ENCODE data around the gene ARHGEF39.
"Not testable (repeated sequence)": the region's sequence is repeated elsewhere in the genome, so short reads cannot be mapped to it uniquely, and the experiment has no call there.

The ARHGEF39 gene

GRCh38 chr9:35618325-35618727 is 46.7 kb downstream of the ARHGEF39 start, which contains the start of gene CD72:
Gene CD72, minus strand, starts transcription at chr9:35618413. Its CDS starts 110 bp downstream, at chr9:35618303.
- no peak for DNase-seq (ENCODE audit: low read depth)

DNA sequence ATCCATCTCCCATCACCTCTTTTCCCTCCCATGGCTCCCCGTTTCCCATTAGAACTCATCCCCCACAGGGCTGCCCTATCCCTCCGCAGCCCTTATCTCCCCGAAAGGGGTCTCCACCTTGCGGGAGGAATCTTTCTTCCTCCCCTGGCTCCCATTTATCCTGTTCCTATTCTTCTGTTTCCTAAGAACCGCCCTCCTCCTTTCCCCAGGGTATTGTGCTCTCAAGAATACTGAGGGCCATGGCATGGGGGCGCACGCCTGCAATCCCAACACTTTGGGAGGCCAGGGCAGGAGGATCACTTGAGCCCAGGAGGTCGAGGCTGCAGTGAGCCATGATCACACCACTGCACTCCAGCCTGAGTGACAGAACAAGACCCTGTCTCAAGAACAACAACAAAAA is 47.4 kb downstream of the ARHGEF39 start:
- no peak for DNase-seq (ENCODE audit: low read depth)

DNA sequence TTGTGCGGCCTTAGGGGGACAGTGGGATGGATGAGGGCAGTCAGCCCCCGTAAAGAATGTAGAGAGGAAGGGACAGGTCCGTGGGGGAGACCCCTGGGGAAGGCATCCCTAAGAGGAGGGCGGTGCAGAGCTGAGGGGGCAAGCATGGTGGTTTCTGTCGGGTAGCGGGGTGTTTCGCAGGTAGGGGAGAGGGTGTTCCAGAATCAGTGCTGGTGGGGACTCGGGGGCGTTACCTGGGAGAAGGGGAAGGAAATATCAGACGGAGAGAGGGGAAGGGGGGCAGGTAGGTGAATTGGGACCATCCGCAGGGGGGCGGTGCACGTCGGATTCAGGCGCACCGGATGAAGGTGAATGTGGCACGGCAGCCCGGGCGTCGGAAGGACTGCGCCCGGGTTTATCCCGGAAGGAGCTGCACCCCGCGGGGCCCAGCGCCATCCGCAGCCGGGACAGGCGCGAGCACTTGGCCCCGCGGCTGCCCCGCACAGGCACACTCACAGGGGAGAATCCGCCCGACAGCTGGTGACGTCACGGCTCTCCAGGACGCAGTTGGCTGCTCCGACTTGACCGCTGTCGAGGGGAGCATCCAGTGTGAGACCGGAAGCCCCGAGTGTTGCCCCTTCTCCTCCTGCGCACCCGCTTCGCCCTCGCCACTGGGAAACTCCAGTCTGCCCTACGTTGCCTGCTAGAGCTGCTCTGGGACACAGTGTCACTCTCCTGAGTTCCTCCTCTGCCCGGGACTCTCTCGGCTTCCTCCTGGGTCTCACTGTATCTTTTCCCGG is 48.1 kb downstream of the ARHGEF39 start:
- no peak for DNase-seq (ENCODE audit: low read depth)

DNA sequence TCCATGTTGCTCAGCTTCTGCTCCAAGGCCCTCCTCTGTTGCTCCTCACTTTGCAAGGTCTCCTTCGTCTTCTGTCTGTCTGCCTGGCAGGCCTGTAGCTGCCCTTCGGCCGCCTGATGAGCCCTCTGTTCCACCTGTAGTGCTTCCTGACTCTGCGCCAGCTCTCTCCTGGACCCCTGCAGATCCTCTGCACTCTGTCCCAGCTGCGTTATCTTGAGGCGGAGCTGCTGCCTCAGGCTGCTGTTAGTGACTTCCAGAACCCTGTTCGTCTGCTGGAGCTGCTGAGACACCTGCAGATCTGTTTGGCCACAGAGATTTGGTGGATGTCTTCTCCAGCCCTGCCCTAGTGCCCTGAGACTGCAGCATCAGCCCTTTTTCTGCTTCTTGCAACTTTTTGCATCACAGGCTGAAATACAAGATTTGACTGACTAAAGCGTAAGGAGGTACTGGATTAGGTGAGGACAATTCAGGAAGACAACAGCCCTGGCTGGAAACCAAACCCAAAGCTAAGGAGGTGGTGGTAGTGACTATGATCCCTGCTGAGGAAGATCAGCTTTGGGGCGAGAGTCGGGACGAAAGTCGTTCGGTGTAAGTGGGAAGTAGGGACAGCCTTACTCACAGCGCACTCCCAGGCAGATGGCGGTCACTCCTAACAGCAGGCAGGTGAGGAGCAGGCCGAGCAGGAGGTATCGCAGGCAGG is 48.9 kb downstream of the ARHGEF39 start:
- no peak for DNase-seq (ENCODE audit: low read depth)

GRCh38 chr9:35612843-35613242 is 52.2 kb downstream of the ARHGEF39 start:
- no peak for DNase-seq (ENCODE audit: low read depth)

DNA sequence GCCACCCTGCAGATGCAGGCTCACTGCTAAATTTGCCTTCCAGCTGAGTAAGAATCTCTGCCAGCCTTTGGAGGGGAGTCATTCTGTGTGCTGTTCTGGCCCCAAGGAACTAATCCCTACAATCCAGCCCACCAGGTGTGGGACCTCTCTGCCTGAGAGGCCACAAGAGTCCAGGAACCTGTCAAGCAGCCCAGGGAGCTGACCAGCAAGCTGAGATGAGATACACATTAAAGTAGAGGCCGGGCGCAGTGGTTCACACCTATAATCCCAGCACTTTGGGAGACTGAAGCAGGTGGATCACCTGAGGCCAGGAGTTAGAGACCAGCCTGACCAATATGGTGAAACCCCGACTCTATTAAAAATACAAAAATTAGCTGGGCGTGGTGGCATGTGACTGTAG is 52.9 kb downstream of the ARHGEF39 start:
- not testable (repeated sequence) for DNase-seq (ENCODE audit: low read depth)

DNA sequence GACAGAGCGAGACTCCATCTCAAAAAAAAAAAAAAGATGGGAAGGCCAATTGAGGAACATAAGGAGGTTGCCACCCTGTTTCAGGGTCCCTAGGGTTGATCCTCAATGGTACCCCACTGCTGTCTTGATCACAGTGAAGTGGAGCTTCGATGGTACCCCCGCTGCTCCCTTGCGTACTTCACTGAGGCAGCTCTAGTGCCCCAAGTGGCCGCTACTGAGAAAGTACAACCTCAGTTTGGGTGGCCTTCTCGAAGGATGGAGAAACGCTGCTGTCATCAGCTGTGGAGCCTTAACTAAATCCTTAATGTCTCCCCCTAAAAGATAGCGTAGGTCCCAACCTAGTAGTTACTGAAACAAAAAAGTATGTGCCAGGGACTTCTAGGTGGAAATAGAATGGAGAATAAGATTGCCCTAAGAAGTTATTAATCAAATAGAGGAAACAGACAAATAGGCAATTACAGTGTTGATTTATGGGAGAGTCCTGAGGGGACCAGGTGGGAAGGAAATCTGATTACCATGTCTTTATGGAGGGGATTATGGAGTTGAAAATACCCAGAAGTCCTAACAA is 53.7 kb downstream of the ARHGEF39 start:
- DNase-seq (ENCODE audit: low read depth) = no peak

- DNase-seq (ENCODE audit: low read depth) = no peak
Observed at GRCh38 chr9:35609820-35610163, 55.2 kb downstream of the ARHGEF39 start.

Data from GM04503 (cell line).